ENCODE data around the gene GNA14.

GRCh38 chr9:77541600-77541999 is 106.5 kb downstream of the GNA14 start:
- no peak for TF ChIP-seq CTCF (conservative IDR thresholded peaks at IDR 0.05; ENCODE audit: low read depth, low read length)
- TF ChIP-seq EZH2phosphoT487 (IDR thresholded peaks at IDR 0.05; ENCODE audit: borderline replicate concordance, low read length) = no peak

Data from PC-3 (cell line).